K562 (cell line): ENCODE data around the gene CLCA2. TPM values are rescaled to one million over a fixed set of nuclear protein-coding genes. Genes with fewer than 3 reads are reported as not detected.

Experiments
- BCL6 ChIP-seq: fragments of 250-450 bp; sonication (Bioruptor Pico); IDR thresholded peaks from 2 replicates; pipeline ENCODE4 v1.4.0; 2020
- CREBBP ChIP-seq: IDR thresholded peaks from one replicate; pipeline ENCODE4 v1.6.1; 2012; ENCODE audit warnings: low read depth, mild to moderate bottlenecking, control low read depth, inconsistent platforms, low read length
- DIDO1 ChIP-seq: fragments of 450-650 bp; IDR thresholded peaks from 2 replicates; pipeline ENCODE4 v1.6.1; 2016; ENCODE audit warnings: low read depth, missing biosample characterization, missing genetic modification characterization
- HIVEP1 ChIP-seq: fragments of 250-450 bp; sonication (Bioruptor Pico); IDR thresholded peaks from 2 replicates; pipeline ENCODE4 v1.4.0; 2020; ENCODE audit warnings: mild to moderate bottlenecking
- JUN ChIP-seq, 2 experiments: sonication (generic) in 1 of 2; formaldehyde crosslinking in 1 of 2; IDR thresholded peaks; 2 replicates each; pipeline versions ENCODE4 v1.6.1 to v1.8.0; 2012 to 2022; ENCODE audit warnings: borderline replicate concordance in 2 of 2, mild to moderate bottlenecking in 2 of 2, improper control_type of control experiment in 1 of 2, low read depth in 1 of 2, low read length in 1 of 2, missing genetic modification reagents in 1 of 2
- MCM5 ChIP-seq: fragments of 450-650 bp; IDR thresholded peaks from 2 replicates; pipeline ENCODE4 v1.6.1; 2016; ENCODE audit warnings: low read depth
- NFRKB ChIP-seq: fragments of 450-650 bp; IDR thresholded peaks from 2 replicates; pipeline ENCODE4 v1.6.1; 2016; ENCODE audit warnings: low read depth
- NONO ChIP-seq, 2 experiments: fragments of 200-400 bp in 1 of 2; fragments of 450-650 bp in 1 of 2; formaldehyde crosslinking in 1 of 2; IDR thresholded peaks; 2 replicates each; pipeline ENCODE4 v1.6.1; 2017; ENCODE audit warnings: low read depth in 2 of 2, mild to moderate bottlenecking in 2 of 2, moderate library complexity in 2 of 2, low read length in 1 of 2
- NR2C2 ChIP-seq, 2 experiments: fragments of 200-800 bp in 1 of 2; sonication (Bioruptor generic) in 1 of 2; sonication (generic) in 1 of 2; formaldehyde crosslinking in 1 of 2; IDR thresholded peaks; 2 replicates each; pipeline versions ENCODE4 v1.6.1 to v1.8.0; 2016 to 2022; ENCODE audit warnings: mild to moderate bottlenecking in 1 of 2, missing compliant biosample characterization in 1 of 2, missing genetic modification characterization in 1 of 2, missing genetic modification reagents in 1 of 2
- NRF1 ChIP-seq, 2 experiments: fragments of 450-650 bp; IDR thresholded peaks in 1 of 2; conservative IDR thresholded peaks in 1 of 2; 2 replicates each; pipeline ENCODE4 v1.6.1; 2014; ENCODE audit warnings: mild to moderate bottlenecking in 2 of 2
- PCBP1 ChIP-seq: fragments of 200-400 bp; formaldehyde crosslinking; IDR thresholded peaks from 2 replicates; pipeline ENCODE4 v1.6.1; 2018; ENCODE audit warnings: mild to moderate bottlenecking, low read depth, low read length; ENCODE audit not compliant: poor library complexity, severe bottlenecking
- PTBP1 ChIP-seq: fragments of 200-400 bp; formaldehyde crosslinking; IDR thresholded peaks from 2 replicates; pipeline ENCODE4 v1.6.1; 2017; ENCODE audit warnings: low read depth, low read length
- PTTG1 ChIP-seq: fragments of 450-650 bp; IDR thresholded peaks from 2 replicates; pipeline ENCODE4 v1.6.1; 2016; ENCODE audit warnings: low read depth, mild to moderate bottlenecking, missing genetic modification characterization, missing compliant biosample characterization
- RBM34 ChIP-seq: fragments of 200-400 bp; formaldehyde crosslinking; IDR thresholded peaks from 2 replicates; pipeline ENCODE4 v1.6.1; 2018; ENCODE audit warnings: low read length, borderline replicate concordance; ENCODE audit not compliant: insufficient read depth
- SMAD2 ChIP-seq: fragments of 150-350 bp; IDR thresholded peaks from 2 replicates; pipeline ENCODE4 v1.6.1; 2014; ENCODE audit warnings: low read depth, mild to moderate bottlenecking, low read length
- SNRNP70 ChIP-seq: fragments of 200-400 bp; formaldehyde crosslinking; optimal IDR thresholded peaks from 2 replicates; pipeline ENCODE3; 2017; ENCODE audit warnings: low read depth, low read length
- STAG1 ChIP-seq: sonication (generic); formaldehyde crosslinking; IDR thresholded peaks from 2 replicates; pipeline ENCODE4 v1.5.0; 2020; ENCODE audit warnings: missing genetic modification reagents, borderline replicate concordance
- TAL1 ChIP-seq: fragments of 450-650 bp; IDR thresholded peaks from 2 replicates; pipeline ENCODE4 v1.6.1; 2016; ENCODE audit warnings: mild to moderate bottlenecking
- ZNF146 ChIP-seq: IDR thresholded peaks from one replicate; pipeline ENCODE4 v1.6.1; 2018; ENCODE audit warnings: missing compliant biosample characterization; ENCODE audit not compliant: unreplicated experiment
- ZNF165 ChIP-seq: fragments of 250-450 bp; sonication (Bioruptor Pico); IDR thresholded peaks from 2 replicates; pipeline ENCODE4 v1.4.0; 2020; ENCODE audit warnings: borderline replicate concordance
- ZNF354B ChIP-seq: fragments of 250-450 bp; sonication (Bioruptor Pico); IDR thresholded peaks from 2 replicates; pipeline ENCODE4 v1.4.0; 2020
- ZNF695 ChIP-seq: fragments of 450-650 bp; formaldehyde crosslinking; IDR thresholded peaks from 2 replicates; pipeline ENCODE4 v1.4.0; 2020; ENCODE audit warnings: mild to moderate bottlenecking, moderate library complexity
- ZNF75A ChIP-seq: fragments of 450-650 bp; formaldehyde crosslinking; IDR thresholded peaks from 2 replicates; pipeline ENCODE4 v1.4.0; 2020; ENCODE audit warnings: mild to moderate bottlenecking
- ZNF766 ChIP-seq: fragments of 200-800 bp; sonication (Bioruptor generic); conservative IDR thresholded peaks from 2 replicates; pipeline ENCODE4 v1.6.1; 2016; ENCODE audit warnings: missing genetic modification characterization, missing compliant biosample characterization
- ZNF830 ChIP-seq: fragments of 250-450 bp; sonication (Bioruptor Pico); IDR thresholded peaks from 2 replicates; pipeline ENCODE4 v1.5.0; 2021; ENCODE audit warnings: mild to moderate bottlenecking
- polyA plus RNA-seq, 8 experiments: library from polyadenylated mRNA; depleted of rRNA in 4 of 8; stranded (reverse) in 5 of 8; unstranded in 3 of 8; fragments of >200 nt; fragmentation: Nextera tagmentation in 2 of 8; fragmentation: Illumina TruSeq in 1 of 8; extraction: Ambion mirVana in 2 of 8; extraction: Trizol in 1 of 8; gene quantifications; 2 replicates each; pipeline versions ENCODE4 v1.2.1 to v1.2.3, GENCODE V29; 2011 to 2014; ENCODE audit warnings: inconsistent platforms in 1 of 8, missing spikeins in 1 of 8
- total RNA-seq, 7 experiments: library from RNA; depleted of rRNA in 6 of 7; stranded (reverse); fragments of >200 nt in 6 of 7; fragmentation: Illumina TruSeq in 2 of 7; extraction: Trizol in 2 of 7; gene quantifications; 2 replicates each; pipeline versions ENCODE4 v1.2.1 to v1.2.3, GENCODE V29; 2011 to 2021; ENCODE audit warnings: low replicate concordance in 1 of 7
- TF ChIP-seq, protein P1 (sequence below): fragments of 450-650 bp; formaldehyde crosslinking; IDR thresholded peaks from 2 replicates; pipeline ENCODE4 v1.4.0; 2020; ENCODE audit warnings: mild to moderate bottlenecking
- TF ChIP-seq, protein P2 (sequence below): sonication (generic); formaldehyde crosslinking; IDR thresholded peaks from 2 replicates; pipeline ENCODE4 v1.9.0; 2022; ENCODE audit warnings: mild to moderate bottlenecking, missing genetic modification reagents
- TF ChIP-seq, protein P3 (sequence below): fragments of 250-450 bp; sonication (Bioruptor Pico); IDR thresholded peaks from 2 replicates; pipeline ENCODE4 v1.5.0; 2020; ENCODE audit warnings: mild to moderate bottlenecking

The CLCA2 gene
- total and polyA plus RNA-seq, 9 of the 15 experiments (the other 6 are each of a cell fraction or from before 2014, with no cell fraction given) = 0.03 TPM; not detected in 8

DNA sequence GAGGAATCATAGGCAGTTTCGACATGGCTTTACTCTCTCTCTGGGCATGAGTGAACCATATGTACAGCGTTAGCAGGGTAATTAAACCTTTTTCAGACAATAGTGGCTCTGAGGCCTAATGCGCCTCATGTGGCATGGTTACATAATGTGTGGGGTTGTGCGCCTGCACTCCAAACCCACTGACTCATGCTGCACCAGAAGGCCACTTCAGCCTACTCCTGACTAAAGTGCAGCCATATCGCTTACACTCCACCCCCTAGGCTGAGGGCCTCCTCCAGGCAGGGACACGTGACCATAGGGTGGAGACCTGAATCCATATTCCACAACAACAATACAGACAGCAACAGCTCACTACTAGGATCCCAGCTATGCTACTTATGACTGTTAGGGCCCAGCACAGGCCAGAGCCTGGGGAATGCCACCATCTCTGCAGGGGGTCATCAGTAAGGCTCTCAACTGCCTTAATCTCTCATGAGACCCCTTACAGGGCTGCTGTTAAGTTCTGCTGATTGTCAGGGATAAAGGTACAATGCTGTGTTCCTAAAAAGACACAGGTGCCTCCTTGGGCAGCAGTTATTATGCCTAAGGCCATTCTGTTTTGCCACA is 14.5 kb upstream of the CLCA2 start (continued):
- TF ChIP-seq RBM34 = no peak
- TF ChIP-seq, protein P1, sequence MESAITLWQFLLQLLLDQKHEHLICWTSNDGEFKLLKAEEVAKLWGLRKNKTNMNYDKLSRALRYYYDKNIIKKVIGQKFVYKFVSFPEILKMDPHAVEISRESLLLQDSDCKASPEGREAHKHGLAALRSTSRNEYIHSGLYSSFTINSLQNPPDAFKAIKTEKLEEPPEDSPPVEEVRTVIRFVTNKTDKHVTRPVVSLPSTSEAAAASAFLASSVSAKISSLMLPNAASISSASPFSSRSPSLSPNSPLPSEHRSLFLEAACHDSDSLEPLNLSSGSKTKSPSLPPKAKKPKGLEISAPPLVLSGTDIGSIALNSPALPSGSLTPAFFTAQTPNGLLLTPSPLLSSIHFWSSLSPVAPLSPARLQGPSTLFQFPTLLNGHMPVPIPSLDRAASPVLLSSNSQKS = no peak
- TF ChIP-seq NFRKB = no peak
- TF ChIP-seq ZNF354B (CRISPR knock-in tag) = no peak
- TF ChIP-seq NRF1 (conservative IDR thresholded peaks at IDR 0.05 in 1 of 2, IDR thresholded peaks at IDR 0.05 in 1 of 2) = peak in 1 of 2 experiments; percentile 42; a peak in 2 of 4 replicates
- no peak for TF ChIP-seq BCL6
- TF ChIP-seq SNRNP70 = no peak
- no peak for TF ChIP-seq ZNF695 (CRISPR knock-in tag)
- TF ChIP-seq SMAD2 = no peak
- TF ChIP-seq PTTG1 = no peak
- no peak for TF ChIP-seq ZNF146 (CRISPR knock-in tag)
- TF ChIP-seq CREBBP = no peak
- no peak for TF ChIP-seq ZNF75A (CRISPR knock-in tag)
- TF ChIP-seq PCBP1 = no peak
- TF ChIP-seq HIVEP1 (CRISPR knock-in tag) = no peak
- no peak for TF ChIP-seq NONO (IDR thresholded peaks at IDR 0.05; ENCODE audit: low read depth in 2 of 2, low read length in 1 of 2)
- no peak for TF ChIP-seq STAG1 (CRISPR knock-in tag)
- no peak for TF ChIP-seq NR2C2 (CRISPR knock-in tag; IDR thresholded peaks at IDR 0.05)
- TF ChIP-seq NR2C2 (tag; IDR thresholded peaks at IDR 0.05) = no peak
- TF ChIP-seq, protein P2, sequence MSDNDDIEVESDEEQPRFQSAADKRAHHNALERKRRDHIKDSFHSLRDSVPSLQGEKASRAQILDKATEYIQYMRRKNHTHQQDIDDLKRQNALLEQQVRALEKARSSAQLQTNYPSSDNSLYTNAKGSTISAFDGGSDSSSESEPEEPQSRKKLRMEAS (CRISPR knock-in tag) = no peak
- no peak for TF ChIP-seq PTBP1
- no peak for TF ChIP-seq DIDO1 (tag)
- TF ChIP-seq ZNF766 = peak; percentile 56; the same call in 1 of the 2 replicates
- TF ChIP-seq ZNF165 = no peak
- TF ChIP-seq, protein P3, sequence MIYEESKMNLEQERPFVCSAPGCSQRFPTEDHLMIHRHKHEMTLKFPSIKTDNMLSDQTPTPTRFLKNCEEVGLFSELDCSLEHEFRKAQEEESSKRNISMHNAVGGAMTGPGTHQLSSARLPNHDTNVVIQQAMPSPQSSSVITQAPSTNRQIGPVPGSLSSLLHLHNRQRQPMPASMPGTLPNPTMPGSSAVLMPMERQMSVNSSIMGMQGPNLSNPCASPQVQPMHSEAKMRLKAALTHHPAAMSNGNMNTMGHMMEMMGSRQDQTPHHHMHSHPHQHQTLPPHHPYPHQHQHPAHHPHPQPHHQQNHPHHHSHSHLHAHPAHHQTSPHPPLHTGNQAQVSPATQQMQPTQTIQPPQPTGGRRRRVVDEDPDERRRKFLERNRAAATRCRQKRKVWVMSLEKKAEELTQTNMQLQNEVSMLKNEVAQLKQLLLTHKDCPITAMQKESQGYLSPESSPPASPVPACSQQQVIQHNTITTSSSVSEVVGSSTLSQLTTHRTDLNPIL = no peak
- no peak for TF ChIP-seq TAL1
- TF ChIP-seq ZNF830 = no peak
- TF ChIP-seq JUN (IDR thresholded peaks at IDR 0.05; ENCODE audit: borderline replicate concordance, low read depth, low read length) = no peak
- TF ChIP-seq JUN (CRISPR knock-in tag; IDR thresholded peaks at IDR 0.05; ENCODE audit: borderline replicate concordance) = no peak
- TF ChIP-seq MCM5 = no peak
